Measurements from ENCODE around the gene VSIG4. TPM values are rescaled to one million over a fixed set of nuclear protein-coding genes. Genes with fewer than 3 reads are reported as not detected.
A peak's percentile ranks its signal among the peaks of the same experiment; 100 is the strongest.

The VSIG4 gene
- total RNA-seq, 6 donors from 2014 or later, result 98.0 to 392 (median 261) TPM

GRCh38 chrX:66046612-66047235, 6.8 kb upstream of the VSIG4 start:
- ATAC-seq (ENCODE audit: low FRiP score in 2 of 2) (peak in 1 of 2 donors; percentile 65), DNase-seq (no peak)
- 42 to 44% methylated on average over 2 of the region's 2 CpGs for WGBS, 2 donors
- H3K27ac ChIP-seq, result no peak overlapping the region
- H3K4me3 ChIP-seq, result no peak overlapping the region
- H3K27me3 ChIP-seq, result no peaks in the 10 kb centered on the region
- H3K9me3 ChIP-seq, result no peaks in the 10 kb centered on the region
- TF ChIP-seq CTCF (IDR thresholded peaks at IDR 0.05) (no peak), EP300 (IDR thresholded peaks at IDR 0.05) (no peak), POLR2A (IDR thresholded peaks at IDR 0.05) (no peak), POLR2AphosphoS5 (IDR thresholded peaks at IDR 0.05) (no peak)
- no peaks in the 10 kb centered on the region for H3K4me1 ChIP-seq
- no peaks in the 10 kb centered on the region for H3K36me3 ChIP-seq

- no peaks in the 10 kb centered on the region for H3K9me3 ChIP-seq
- no peak for ATAC-seq (ENCODE audit: low FRiP score in 2 of 2)
- TF ChIP-seq CTCF (IDR thresholded peaks at IDR 0.05) (no peak), POLR2A (IDR thresholded peaks at IDR 0.05) (no peak), POLR2AphosphoS5 (IDR thresholded peaks at IDR 0.05) (no peak), EP300 (IDR thresholded peaks at IDR 0.05) (no peak)
Measured at GRCh38 chrX:66045894-66046293, 6.0 kb upstream of the VSIG4 start.

DNA sequence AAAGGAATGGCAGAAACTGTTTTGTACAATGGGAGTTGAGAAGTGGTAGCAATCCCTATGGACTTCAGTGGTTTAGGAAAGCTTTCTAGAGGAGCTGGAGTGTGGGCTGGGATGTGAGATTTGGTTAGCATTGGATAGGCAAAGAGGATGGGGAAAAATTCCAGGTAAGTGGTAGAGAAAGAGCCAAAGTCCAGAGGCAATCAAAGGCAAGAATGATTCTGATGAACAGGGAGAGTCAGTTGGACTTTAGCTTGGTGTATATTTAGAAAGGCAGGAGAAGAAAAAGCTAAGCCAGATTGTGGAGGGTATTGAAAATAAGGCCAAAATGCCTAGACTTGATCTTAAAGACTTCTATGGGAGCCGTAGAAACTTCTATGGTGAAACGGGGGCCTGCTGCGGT, 3.7 kb upstream of the VSIG4 start:
- Histone ChIP-seq H3K4me1 (no peaks in the 10 kb centered on the region), H3K36me3 (no peaks in the 10 kb centered on the region), H3K27me3 (no peaks in the 10 kb centered on the region), H3K9me3 (no peaks in the 10 kb centered on the region), H3K4me3 (no peak overlapping the region), H3K27ac (no peak overlapping the region)
- TF ChIP-seq EP300 (IDR thresholded peaks at IDR 0.05) (no peak), CTCF (IDR thresholded peaks at IDR 0.05) (no peak), POLR2A (IDR thresholded peaks at IDR 0.05) (no peak), POLR2AphosphoS5 (IDR thresholded peaks at IDR 0.05) (no peak)
- WGBS, 2 donors, result 87 to 97% methylated on average over 3 of the region's 3 CpGs
- no peak for DNase-seq
- ATAC-seq (ENCODE audit: low FRiP score in 2 of 2), result no peak

More at GRCh38 chrX:66045894-66046293, 6.0 kb upstream of the VSIG4 start:
- H3K4me3 ChIP-seq, result no peak overlapping the region
- no peaks in the 10 kb centered on the region for H3K27me3 ChIP-seq
- H3K27ac ChIP-seq, result no peak overlapping the region
- H3K36me3 ChIP-seq, result no peaks in the 10 kb centered on the region
- no peaks in the 10 kb centered on the region for H3K4me1 ChIP-seq
- DNase-seq, result no peak

DNA sequence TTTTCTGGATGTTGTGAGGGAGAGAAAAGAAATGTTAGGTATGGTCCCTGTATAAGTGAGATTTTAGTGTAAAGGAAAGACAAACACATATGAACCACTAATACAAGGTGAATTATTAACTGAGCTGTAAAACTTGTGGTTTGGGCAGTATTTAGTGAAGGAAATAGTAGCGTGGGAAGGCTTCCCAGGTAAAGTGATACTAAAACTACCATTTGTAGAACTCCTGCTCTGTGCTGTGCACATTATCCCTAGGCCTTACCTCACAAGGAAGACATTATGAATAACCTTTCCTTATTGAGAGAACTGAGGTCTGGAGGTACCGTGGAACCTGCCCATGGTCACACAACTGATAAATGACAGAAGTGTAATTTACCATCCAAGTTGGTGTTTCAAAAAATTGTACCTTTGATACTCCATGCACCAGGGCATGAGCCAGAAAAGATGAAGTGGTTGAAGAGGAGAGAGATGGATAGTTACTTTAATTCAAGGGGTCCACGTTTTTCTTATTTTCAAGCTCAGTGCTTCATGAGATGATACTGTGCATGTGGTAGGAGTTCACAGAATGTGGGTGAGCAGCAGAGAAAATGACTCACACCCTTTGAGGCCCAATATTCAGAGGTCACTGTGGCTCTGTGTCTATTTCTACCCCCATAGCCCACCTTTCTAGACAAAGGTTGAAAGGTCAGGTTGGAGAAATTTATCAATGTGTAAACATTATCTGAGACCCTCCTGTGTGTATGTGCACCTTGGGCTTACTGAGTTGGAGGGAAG, 2.6 kb upstream of the VSIG4 start:
- H3K9me3 ChIP-seq, result no peaks in the 10 kb centered on the region
- H3K36me3 ChIP-seq, result no peaks in the 10 kb centered on the region
- WGBS, 2 donors, result 57 to 82% methylated on average over 3 of the region's 3 CpGs
- no peak for ATAC-seq (ENCODE audit: low FRiP score in 2 of 2)
- H3K4me1 ChIP-seq, result no peaks in the 10 kb centered on the region
- DNase-seq, result no peak
- H3K27me3 ChIP-seq, result no peaks in the 10 kb centered on the region
- TF ChIP-seq POLR2AphosphoS5 (IDR thresholded peaks at IDR 0.05), result no peak
- no peak for TF ChIP-seq EP300 (IDR thresholded peaks at IDR 0.05)
- no peak for TF ChIP-seq POLR2A (IDR thresholded peaks at IDR 0.05)
- TF ChIP-seq CTCF (IDR thresholded peaks at IDR 0.05), result no peak
- no peak overlapping the region for H3K4me3 ChIP-seq
- no peak overlapping the region for H3K27ac ChIP-seq
